DND-41 (cell line): ENCODE results near the gene COL20A1.

Source experiments
- ATAC-seq: fragments of 200-7000 bp; cut with Tn5 transposase; 3 replicates; pipeline ENCODE4 v1.9.1; 2021; ENCODE audit warnings: low read depth; ENCODE audit not compliant: insufficient read depth
- DNase-seq: peaks from one replicate; pipeline ENCODE4 v3.0.0-alpha.2; 2020
- H2AFZ ChIP-seq: 2 replicates; pipeline ENCODE4 v1.6.0; 2012; ENCODE audit warnings: low read depth, low read length
- H3K27ac ChIP-seq: 2 replicates; pipeline ENCODE4 v1.5.1; 2012; ENCODE audit warnings: low read length, inconsistent platforms
- H3K27me3 ChIP-seq: fragments of 200-600 bp; sonication (generic); 2 replicates; pipeline ENCODE4 v1.6.0; 2012; ENCODE audit warnings: low read length, mild to moderate bottlenecking, inconsistent platforms; ENCODE audit not compliant: insufficient read depth, poor library complexity
- H3K36me3 ChIP-seq: 2 replicates; pipeline ENCODE4 v1.5.1; 2012; ENCODE audit warnings: low read length, inconsistent platforms; ENCODE audit not compliant: insufficient read depth
- H3K4me1 ChIP-seq: 2 replicates; pipeline ENCODE4 v1.5.1; 2012; ENCODE audit warnings: mild to moderate bottlenecking, low read length; ENCODE audit not compliant: insufficient read depth
- H3K4me2 ChIP-seq: 2 replicates; pipeline ENCODE4 v1.6.0; 2012; ENCODE audit warnings: mild to moderate bottlenecking, moderate library complexity, low read length, inconsistent platforms; ENCODE audit not compliant: insufficient read depth
- H3K4me3 ChIP-seq, 2 experiments: fragments of 200-600 bp in 1 of 2; shearing (Covaris generic) in 1 of 2; 2 replicates each; pipeline ENCODE4 v1.5.1; 2012 to 2016; ENCODE audit warnings: inconsistent platforms in 2 of 2, low read length in 2 of 2, mild to moderate bottlenecking in 2 of 2, low read depth in 1 of 2, moderate library complexity in 1 of 2
- H3K79me2 ChIP-seq: 2 replicates; pipeline ENCODE4 v1.6.0; 2012; ENCODE audit warnings: low read length, inconsistent platforms; ENCODE audit not compliant: insufficient read depth
- H3K9ac ChIP-seq: 2 replicates; pipeline ENCODE4 v1.6.0; 2012; ENCODE audit warnings: low read depth, mild to moderate bottlenecking, inconsistent platforms, low read length, moderate library complexity
- H3K9me3 ChIP-seq: 2 replicates; pipeline ENCODE4 v1.5.1; 2012; ENCODE audit warnings: low read length, moderate library complexity, mild to moderate bottlenecking, inconsistent platforms; ENCODE audit not compliant: insufficient read depth, severe bottlenecking
- H4K20me1 ChIP-seq: 2 replicates; pipeline ENCODE4 v1.6.0; 2012; ENCODE audit warnings: low read length; ENCODE audit not compliant: insufficient read depth
- EZH2 ChIP-seq: IDR thresholded peaks from 3 replicates; pipeline ENCODE4 v1.6.1; 2012; ENCODE audit warnings: borderline replicate concordance, low read depth, mild to moderate bottlenecking, moderate library complexity, low read length, inconsistent platforms; ENCODE audit not compliant: severe bottlenecking
- TF ChIP-seq, protein P1 (sequence below): IDR thresholded peaks from 2 replicates; pipeline ENCODE4 v1.5.1; 2012; ENCODE audit warnings: borderline replicate concordance, low read length, moderate library complexity, mild to moderate bottlenecking; ENCODE audit not compliant: poor library complexity, severe bottlenecking; ENCODE audit errors: extremely low read depth

Gene COL20A1

DNA sequence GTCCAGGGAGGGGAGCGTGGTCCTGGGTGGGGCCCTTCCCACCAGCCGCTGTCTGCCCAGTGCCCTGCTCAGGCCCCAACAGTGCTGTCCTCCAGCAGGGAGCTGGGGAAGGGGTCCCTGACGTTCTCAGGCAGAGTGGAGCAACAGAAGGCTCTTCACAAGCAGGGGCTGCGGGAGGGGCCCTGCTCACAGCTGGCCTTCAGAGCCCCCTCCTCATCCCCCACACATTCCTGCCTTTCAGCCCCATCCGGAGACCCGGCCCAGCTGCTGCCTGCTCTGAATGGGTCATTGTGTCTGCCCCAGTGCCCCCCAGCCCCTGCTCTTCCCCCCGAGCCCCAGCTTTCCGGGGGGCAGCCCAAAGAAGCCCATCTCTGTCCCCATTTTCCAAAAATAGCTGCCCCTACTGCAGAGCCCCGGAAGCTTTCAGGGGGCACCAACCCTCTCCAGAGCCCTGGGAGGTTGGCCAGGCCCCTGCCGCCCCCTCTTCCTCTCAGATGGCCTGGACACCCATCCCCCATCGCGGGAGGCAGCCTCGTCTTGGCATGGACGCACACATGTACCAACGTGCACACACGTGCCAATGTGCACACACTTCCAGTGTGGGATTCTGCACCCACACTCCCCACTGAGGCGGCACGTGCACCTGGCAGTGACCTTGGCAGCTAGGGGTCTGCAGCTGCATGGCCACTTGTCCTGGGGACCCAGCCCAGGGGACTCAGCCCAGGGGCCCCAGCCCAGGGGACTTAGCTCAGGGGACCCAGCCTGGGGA lies 3.7 kb downstream of the COL20A1 start:
- Histone ChIP-seq H4K20me1 (peaks cover 29% of the 10 kb centered on the region), H3K27ac (no peak overlapping the region), H2AFZ (no peak overlapping the region), H3K79me2 (no peaks in the 10 kb centered on the region), H3K4me3 (no peak overlapping the region), H3K9me3 (peaks cover 3% of the 10 kb centered on the region), H3K4me2 (no peak overlapping the region), H3K9ac (no peak overlapping the region), H3K27me3 (peaks cover 10% of the 10 kb centered on the region), H3K4me1 (no peaks in the 10 kb centered on the region), H3K36me3 (no peaks in the 10 kb centered on the region)
- DNase-seq (no peak), ATAC-seq (no peak)
- TF ChIP-seq, protein P1, sequence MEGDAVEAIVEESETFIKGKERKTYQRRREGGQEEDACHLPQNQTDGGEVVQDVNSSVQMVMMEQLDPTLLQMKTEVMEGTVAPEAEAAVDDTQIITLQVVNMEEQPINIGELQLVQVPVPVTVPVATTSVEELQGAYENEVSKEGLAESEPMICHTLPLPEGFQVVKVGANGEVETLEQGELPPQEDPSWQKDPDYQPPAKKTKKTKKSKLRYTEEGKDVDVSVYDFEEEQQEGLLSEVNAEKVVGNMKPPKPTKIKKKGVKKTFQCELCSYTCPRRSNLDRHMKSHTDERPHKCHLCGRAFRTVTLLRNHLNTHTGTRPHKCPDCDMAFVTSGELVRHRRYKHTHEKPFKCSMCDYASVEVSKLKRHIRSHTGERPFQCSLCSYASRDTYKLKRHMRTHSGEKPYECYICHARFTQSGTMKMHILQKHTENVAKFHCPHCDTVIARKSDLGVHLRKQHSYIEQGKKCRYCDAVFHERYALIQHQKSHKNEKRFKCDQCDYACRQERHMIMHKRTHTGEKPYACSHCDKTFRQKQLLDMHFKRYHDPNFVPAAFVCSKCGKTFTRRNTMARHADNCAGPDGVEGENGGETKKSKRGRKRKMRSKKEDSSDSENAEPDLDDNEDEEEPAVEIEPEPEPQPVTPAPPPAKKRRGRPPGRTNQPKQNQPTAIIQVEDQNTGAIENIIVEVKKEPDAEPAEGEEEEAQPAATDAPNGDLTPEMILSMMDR = no peak
- no peak for TF ChIP-seq EZH2

DNA sequence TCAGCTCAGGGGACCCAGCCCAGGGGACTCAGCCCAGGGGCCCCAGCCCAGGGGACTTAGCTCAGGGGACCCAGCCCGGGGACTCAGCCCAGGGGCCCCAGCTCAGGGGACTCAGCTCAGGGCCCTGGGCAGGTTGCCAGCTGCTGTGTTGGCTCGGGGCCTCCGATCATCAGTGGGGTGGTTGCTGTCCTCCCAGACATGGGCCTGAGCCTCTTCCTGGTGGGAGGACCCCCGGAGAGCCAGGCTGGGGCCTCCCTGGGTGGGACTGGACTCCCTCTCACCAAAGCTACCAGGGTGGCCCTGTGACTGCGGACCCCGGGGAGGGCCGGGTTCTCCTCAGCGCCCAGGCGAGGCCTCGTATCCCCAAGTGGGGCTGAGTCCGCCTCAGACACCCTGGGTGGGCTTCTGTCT lies 4.4 kb downstream of the COL20A1 start:
- DNase-seq (no peak), ATAC-seq (no peak)
- Histone ChIP-seq H3K4me2 (no peak overlapping the region), H3K27me3 (peaks cover 10% of the 10 kb centered on the region), H3K9me3 (peaks cover 8% of the 10 kb centered on the region), H3K79me2 (no peaks in the 10 kb centered on the region), H3K36me3 (no peaks in the 10 kb centered on the region), H4K20me1 (peaks cover 23% of the 10 kb centered on the region), H3K4me3 (no peak overlapping the region), H3K4me1 (no peaks in the 10 kb centered on the region), H3K27ac (no peak overlapping the region), H2AFZ (no peak overlapping the region), H3K9ac (no peak overlapping the region)
- TF ChIP-seq, protein P1 = no peak
- TF ChIP-seq EZH2 = no peak

DNA sequence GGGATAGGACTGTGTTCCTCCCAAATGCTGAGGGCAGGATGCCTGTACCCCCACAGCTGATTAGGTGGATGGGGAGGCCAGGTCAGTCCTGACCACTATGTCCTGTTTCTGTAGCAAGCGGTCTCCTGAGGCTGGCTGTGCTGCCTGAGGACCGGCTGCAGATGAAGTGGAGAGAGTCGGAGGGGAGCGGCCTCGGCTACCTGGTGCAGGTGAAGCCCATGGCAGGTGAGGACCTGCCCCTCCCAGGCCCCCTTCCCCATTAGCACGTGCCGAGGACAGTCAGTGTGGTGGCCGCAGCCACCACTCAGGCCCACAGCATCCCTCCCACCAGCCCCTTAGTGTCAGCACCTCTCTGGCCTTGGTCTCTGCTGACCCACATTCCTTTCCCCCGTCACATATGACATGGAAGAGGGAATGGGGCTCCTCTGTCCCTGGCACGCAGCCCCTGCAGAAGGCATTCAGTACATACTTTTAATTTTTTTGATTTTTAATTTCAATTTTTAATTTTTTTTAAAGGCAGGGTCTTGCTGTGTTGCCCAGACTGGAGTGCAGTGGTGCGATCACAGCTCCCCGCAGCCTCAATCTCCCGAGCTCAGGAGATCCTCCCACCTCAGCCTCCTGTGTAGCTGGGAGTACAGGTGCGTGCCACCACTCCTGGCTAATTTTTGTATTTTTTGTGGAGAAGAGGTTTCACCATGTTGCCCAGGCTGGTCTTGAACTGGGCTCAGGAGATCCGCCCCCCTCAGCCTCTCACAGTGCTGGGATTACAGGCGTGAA lies 5.0 kb downstream of the COL20A1 start:
- peaks cover 10% of the 10 kb centered on the region for H3K27me3 ChIP-seq
- H3K4me1 ChIP-seq = no peaks in the 10 kb centered on the region
- H3K9ac ChIP-seq = no peak overlapping the region
- no peaks in the 10 kb centered on the region for H3K79me2 ChIP-seq
- no peak for ATAC-seq
- TF ChIP-seq EZH2 = no peak
- TF ChIP-seq, protein P1 = no peak
- H3K4me2 ChIP-seq = no peak overlapping the region
- no peak overlapping the region for H2AFZ ChIP-seq
- H3K27ac ChIP-seq = no peak overlapping the region
- H3K9me3 ChIP-seq = peaks cover 8% of the 10 kb centered on the region
- no peak overlapping the region for H3K4me3 ChIP-seq
- no peaks in the 10 kb centered on the region for H3K36me3 ChIP-seq
- no peak for DNase-seq
- peaks cover 23% of the 10 kb centered on the region for H4K20me1 ChIP-seq
